DND-41 (cell line): ENCODE data around the gene MYBBP1A.

Experiments used
- ATAC-seq: fragments of 200-7000 bp; cut with Tn5 transposase; 3 replicates; pipeline ENCODE4 v1.9.1; 2021; ENCODE audit warnings: low read depth; ENCODE audit not compliant: insufficient read depth
- DNase-seq: peaks from one replicate; pipeline ENCODE4 v3.0.0-alpha.2; 2020
- H2AFZ ChIP-seq: 2 replicates; pipeline ENCODE4 v1.6.0; 2012; ENCODE audit warnings: low read depth, low read length
- H3K27ac ChIP-seq: 2 replicates; pipeline ENCODE4 v1.5.1; 2012; ENCODE audit warnings: low read length, inconsistent platforms
- H3K27me3 ChIP-seq: fragments of 200-600 bp; sonication (generic); 2 replicates; pipeline ENCODE4 v1.6.0; 2012; ENCODE audit warnings: low read length, mild to moderate bottlenecking, inconsistent platforms; ENCODE audit not compliant: insufficient read depth, poor library complexity
- H3K36me3 ChIP-seq: 2 replicates; pipeline ENCODE4 v1.5.1; 2012; ENCODE audit warnings: low read length, inconsistent platforms; ENCODE audit not compliant: insufficient read depth
- H3K4me1 ChIP-seq: 2 replicates; pipeline ENCODE4 v1.5.1; 2012; ENCODE audit warnings: mild to moderate bottlenecking, low read length; ENCODE audit not compliant: insufficient read depth
- H3K4me2 ChIP-seq: 2 replicates; pipeline ENCODE4 v1.6.0; 2012; ENCODE audit warnings: mild to moderate bottlenecking, moderate library complexity, low read length, inconsistent platforms; ENCODE audit not compliant: insufficient read depth
- H3K4me3 ChIP-seq, 2 experiments: fragments of 200-600 bp in 1 of 2; shearing (Covaris generic) in 1 of 2; 2 replicates each; pipeline ENCODE4 v1.5.1; 2012 to 2016; ENCODE audit warnings: inconsistent platforms in 2 of 2, low read length in 2 of 2, mild to moderate bottlenecking in 2 of 2, low read depth in 1 of 2, moderate library complexity in 1 of 2
- H3K79me2 ChIP-seq: 2 replicates; pipeline ENCODE4 v1.6.0; 2012; ENCODE audit warnings: low read length, inconsistent platforms; ENCODE audit not compliant: insufficient read depth
- H3K9ac ChIP-seq: 2 replicates; pipeline ENCODE4 v1.6.0; 2012; ENCODE audit warnings: low read depth, mild to moderate bottlenecking, inconsistent platforms, low read length, moderate library complexity
- H3K9me3 ChIP-seq: 2 replicates; pipeline ENCODE4 v1.5.1; 2012; ENCODE audit warnings: low read length, moderate library complexity, mild to moderate bottlenecking, inconsistent platforms; ENCODE audit not compliant: insufficient read depth, severe bottlenecking
- H4K20me1 ChIP-seq: 2 replicates; pipeline ENCODE4 v1.6.0; 2012; ENCODE audit warnings: low read length; ENCODE audit not compliant: insufficient read depth
- EZH2 ChIP-seq: IDR thresholded peaks from 3 replicates; pipeline ENCODE4 v1.6.1; 2012; ENCODE audit warnings: borderline replicate concordance, low read depth, mild to moderate bottlenecking, moderate library complexity, low read length, inconsistent platforms; ENCODE audit not compliant: severe bottlenecking
- TF ChIP-seq, protein P1 (sequence below): IDR thresholded peaks from 2 replicates; pipeline ENCODE4 v1.5.1; 2012; ENCODE audit warnings: borderline replicate concordance, low read length, moderate library complexity, mild to moderate bottlenecking; ENCODE audit not compliant: poor library complexity, severe bottlenecking; ENCODE audit errors: extremely low read depth

The MYBBP1A gene

DNA sequence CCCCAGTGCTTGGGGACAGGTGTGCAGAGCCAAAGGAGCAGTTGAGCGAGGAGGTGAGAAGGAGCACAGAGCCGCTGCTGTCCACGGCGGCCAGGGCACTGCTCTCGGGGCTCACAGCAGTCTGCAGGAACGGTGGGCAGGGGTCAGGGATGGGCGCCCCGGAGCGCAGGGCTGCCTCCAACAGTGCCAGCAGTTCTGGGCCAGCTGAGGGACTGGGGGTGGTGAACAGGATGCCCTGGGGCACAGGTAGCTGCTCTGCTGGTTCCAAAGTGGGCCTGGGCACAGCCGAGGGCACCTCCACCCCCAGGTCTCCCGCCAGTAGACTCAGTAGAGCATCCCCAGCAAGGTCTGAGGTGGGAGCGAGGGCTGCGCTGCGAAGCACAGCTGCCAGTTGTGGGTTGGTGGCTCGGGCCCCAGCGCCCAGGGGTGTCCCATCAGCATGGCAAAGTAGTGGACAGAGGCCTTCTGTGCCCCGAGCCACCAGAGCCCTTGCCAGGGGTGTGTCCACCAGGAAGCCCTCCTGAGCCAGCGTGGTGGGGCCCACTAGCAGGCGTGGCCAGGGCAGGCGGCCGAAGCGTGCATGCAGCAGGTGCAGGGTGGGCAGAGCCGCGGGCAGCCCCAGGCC, 3.3 kb upstream of the MYBBP1A start:
- Histone ChIP-seq H4K20me1 (0 out of 2 replicates have a peak, but pooled peaks cover 3% of the 10 kb centered on the region), H3K9ac (no peak overlapping the region), H3K36me3 (peaks cover 13% of the 10 kb centered on the region), H3K27ac (no peak overlapping the region), H3K4me1 (peaks cover 23% of the 10 kb centered on the region), H3K4me2 (no peak overlapping the region), H3K9me3 (no peaks in the 10 kb centered on the region), H3K27me3 (no peaks in the 10 kb centered on the region), H3K79me2 (peaks cover 18% of the 10 kb centered on the region), H2AFZ (no peak overlapping the region), H3K4me3 (no peak overlapping the region)
- DNase-seq: no peak
- ATAC-seq: no peak
- TF ChIP-seq, protein P1, sequence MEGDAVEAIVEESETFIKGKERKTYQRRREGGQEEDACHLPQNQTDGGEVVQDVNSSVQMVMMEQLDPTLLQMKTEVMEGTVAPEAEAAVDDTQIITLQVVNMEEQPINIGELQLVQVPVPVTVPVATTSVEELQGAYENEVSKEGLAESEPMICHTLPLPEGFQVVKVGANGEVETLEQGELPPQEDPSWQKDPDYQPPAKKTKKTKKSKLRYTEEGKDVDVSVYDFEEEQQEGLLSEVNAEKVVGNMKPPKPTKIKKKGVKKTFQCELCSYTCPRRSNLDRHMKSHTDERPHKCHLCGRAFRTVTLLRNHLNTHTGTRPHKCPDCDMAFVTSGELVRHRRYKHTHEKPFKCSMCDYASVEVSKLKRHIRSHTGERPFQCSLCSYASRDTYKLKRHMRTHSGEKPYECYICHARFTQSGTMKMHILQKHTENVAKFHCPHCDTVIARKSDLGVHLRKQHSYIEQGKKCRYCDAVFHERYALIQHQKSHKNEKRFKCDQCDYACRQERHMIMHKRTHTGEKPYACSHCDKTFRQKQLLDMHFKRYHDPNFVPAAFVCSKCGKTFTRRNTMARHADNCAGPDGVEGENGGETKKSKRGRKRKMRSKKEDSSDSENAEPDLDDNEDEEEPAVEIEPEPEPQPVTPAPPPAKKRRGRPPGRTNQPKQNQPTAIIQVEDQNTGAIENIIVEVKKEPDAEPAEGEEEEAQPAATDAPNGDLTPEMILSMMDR: no peak
- no peak for TF ChIP-seq EZH2

DNA sequence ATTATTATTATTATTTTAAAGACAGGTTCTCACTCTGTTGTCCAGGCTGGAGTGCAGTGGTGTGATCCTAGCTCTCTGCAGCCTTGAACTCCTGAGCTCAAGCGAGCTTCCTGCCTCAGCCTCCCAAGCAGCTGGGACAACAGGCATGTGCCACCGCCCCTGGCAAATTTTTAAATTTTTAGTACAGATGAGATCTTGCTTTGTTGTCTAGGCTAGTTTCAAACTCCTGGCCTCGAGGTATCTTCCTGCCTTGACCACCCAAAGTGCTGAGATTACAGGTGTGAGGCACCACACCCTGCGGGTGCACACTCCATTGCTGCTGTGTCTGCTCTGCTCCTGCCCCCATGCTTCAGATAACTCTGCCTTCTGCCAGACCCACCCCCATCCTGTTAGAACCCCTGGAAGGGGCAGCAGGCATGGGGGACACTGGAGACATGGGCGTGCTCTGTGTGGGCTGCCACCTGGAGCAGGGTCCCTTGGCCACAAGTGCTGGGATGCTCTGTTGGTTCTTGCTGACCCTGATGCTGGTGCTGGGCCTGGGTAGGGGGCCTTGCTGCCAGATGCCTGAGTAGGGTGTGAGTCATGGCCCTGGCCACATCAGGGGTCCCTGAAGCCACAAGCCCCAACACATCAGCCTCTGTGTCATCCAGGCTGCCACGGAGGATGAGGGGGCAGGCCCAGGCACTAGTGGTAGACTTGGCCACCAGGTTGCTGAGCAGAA, 2.6 kb upstream of the MYBBP1A start:
- no peaks in the 10 kb centered on the region for H3K27me3 ChIP-seq
- H3K4me2 ChIP-seq: no peak overlapping the region
- ATAC-seq (no peak), DNase-seq (no peak)
- no peaks in the 10 kb centered on the region for H3K9me3 ChIP-seq
- no peak overlapping the region for H3K9ac ChIP-seq
- H3K79me2 ChIP-seq: peaks cover 24% of the 10 kb centered on the region
- TF ChIP-seq, protein P1: no peak
- no peak for TF ChIP-seq EZH2
- H3K36me3 ChIP-seq: peaks cover 20% of the 10 kb centered on the region
- H2AFZ ChIP-seq: no peak overlapping the region
- H4K20me1 ChIP-seq: peaks cover 5% of the 10 kb centered on the region; the same call in 1 of the 2 replicates
- H3K4me3 ChIP-seq: no peak overlapping the region
- H3K4me1 ChIP-seq: peaks cover 28% of the 10 kb centered on the region
- H3K27ac ChIP-seq: no peak overlapping the region

DNA sequence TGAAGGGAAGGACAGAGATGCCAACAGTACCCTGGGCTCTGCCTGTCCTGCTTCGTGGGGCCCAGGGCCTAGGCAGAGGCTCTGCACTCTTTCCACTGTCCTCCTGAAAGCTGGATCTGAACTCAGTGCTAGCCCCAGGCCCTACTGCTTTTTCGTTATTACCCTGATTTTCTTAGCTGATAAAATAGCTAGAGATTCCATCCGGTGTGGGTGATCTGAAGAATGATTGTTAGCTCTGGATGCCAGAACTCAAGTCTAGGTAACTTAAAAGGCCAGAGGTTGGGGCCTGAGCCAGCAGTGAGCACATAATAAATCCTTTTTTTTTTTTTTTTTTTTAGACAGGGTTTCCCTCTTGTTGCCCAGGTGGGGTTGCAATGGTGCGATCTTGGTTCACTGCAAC, 1.8 kb upstream of the MYBBP1A start:
- Histone ChIP-seq H3K79me2 (peaks cover 31% of the 10 kb centered on the region), H3K4me2 (no peak overlapping the region), H4K20me1 (peaks cover 5% of the 10 kb centered on the region; the same call in 1 of the 2 replicates), H3K27ac (no peak overlapping the region), H3K9me3 (no peaks in the 10 kb centered on the region), H3K27me3 (no peaks in the 10 kb centered on the region), H3K4me3 (no peak overlapping the region), H3K4me1 (peaks cover 30% of the 10 kb centered on the region), H3K36me3 (peaks cover 28% of the 10 kb centered on the region), H2AFZ (no peak overlapping the region), H3K9ac (no peak overlapping the region)
- TF ChIP-seq, protein P1: no peak
- TF ChIP-seq EZH2: no peak
- DNase-seq (no peak), ATAC-seq (no peak)
